WTC11 (cell line): ENCODE results near the gene THAP2. TPM values are rescaled to one million over a fixed set of nuclear protein-coding genes. Genes with fewer than 3 reads are reported as not detected.

ENCODE experiments used
- ATAC-seq: fragments of 200-7000 bp; cut with Tn5 transposase; 2 replicates; pipeline ENCODE4 v1.10.0; 2021; ENCODE audit warnings: mild to moderate bottlenecking, moderate library complexity
- CTCF ChIA-PET: fragments of 300-600 bp; sonication (Branson Sonifier 250); formaldehyde crosslinking; loops from one replicate; lab custom pipeline; 2021; ENCODE audit warnings: antibody characterized with exemption; lab: Charles Lee
- POLR2A ChIA-PET: fragments of 350-600 bp; sonication (Branson Sonifier 250); formaldehyde crosslinking; loops from one replicate; lab custom pipeline; 2021; ENCODE audit warnings: antibody characterized with exemption; lab: Charles Lee
- DNase-seq: peaks from one replicate; pipeline ENCODE4 v3.0.0; 2021; ENCODE audit warnings: low spot score
- H3K27ac Mint-ChIP-seq: 2 replicates; pipeline ENCODE4 v1.8.0; 2021; ENCODE audit warnings: mixed read lengths
- H3K27me3 Mint-ChIP-seq: 2 replicates; pipeline ENCODE4 v1.8.0; 2021; ENCODE audit warnings: low read depth, mild to moderate bottlenecking, moderate library complexity, mixed read lengths
- H3K36me3 Mint-ChIP-seq: 2 replicates; pipeline ENCODE4 v1.8.0; 2021; ENCODE audit warnings: mixed read lengths
- H3K4me1 Mint-ChIP-seq: 2 replicates; pipeline ENCODE4 v1.8.0; 2022; ENCODE audit warnings: mixed read lengths
- H3K4me3 Mint-ChIP-seq: 2 replicates; pipeline ENCODE4 v1.8.0; 2021; ENCODE audit warnings: mild to moderate bottlenecking, moderate library complexity, mixed read lengths
- H3K9me3 Mint-ChIP-seq: 2 replicates; pipeline ENCODE4 v1.8.0; 2021; ENCODE audit warnings: mixed read lengths
- FOXK1 ChIP-seq: sonication (generic); formaldehyde crosslinking; IDR thresholded peaks from 2 replicates; pipeline ENCODE4 v1.8.0; 2022; ENCODE audit warnings: mild to moderate bottlenecking, moderate library complexity, missing genetic modification reagents
- GABPB1 ChIP-seq: sonication (generic); formaldehyde crosslinking; IDR thresholded peaks from 2 replicates; pipeline ENCODE4 v1.8.1; 2023; ENCODE audit warnings: mild to moderate bottlenecking, missing genetic modification reagents
- JAZF1 ChIP-seq: fragments of 250-450 bp; sonication (Bioruptor Pico); IDR thresholded peaks from 2 replicates; pipeline ENCODE4 v1.9.0; 2021; ENCODE audit warnings: moderate library complexity, mild to moderate bottlenecking, inconsistent platforms
- MYBL2 ChIP-seq: sonication (generic); formaldehyde crosslinking; IDR thresholded peaks from 2 replicates; pipeline ENCODE4 v1.8.1; 2023; ENCODE audit warnings: mild to moderate bottlenecking, moderate library complexity, missing genetic modification reagents
- NFATC4 ChIP-seq: fragments of 250-450 bp; sonication (Bioruptor Pico); IDR thresholded peaks from 2 replicates; pipeline ENCODE4 v1.9.0; 2021; ENCODE audit warnings: mild to moderate bottlenecking
- NR3C1 ChIP-seq: sonication (generic); formaldehyde crosslinking; conservative IDR thresholded peaks from 2 replicates; pipeline ENCODE4 v1.8.1; 2023; ENCODE audit warnings: low read depth, mild to moderate bottlenecking, missing genetic modification reagents
- RORB ChIP-seq: fragments of 250-450 bp; sonication (Bioruptor Pico); IDR thresholded peaks from 2 replicates; pipeline ENCODE4 v1.9.0; 2021; ENCODE audit warnings: mild to moderate bottlenecking
- SMAD3 ChIP-seq: sonication (generic); formaldehyde crosslinking; IDR thresholded peaks from 2 replicates; pipeline ENCODE4 v1.8.0; 2022; ENCODE audit warnings: missing genetic modification reagents, mild to moderate bottlenecking, borderline replicate concordance
- SMAD4 ChIP-seq: sonication (generic); formaldehyde crosslinking; IDR thresholded peaks from 2 replicates; pipeline ENCODE4 v1.8.0; 2022; ENCODE audit warnings: mild to moderate bottlenecking, missing genetic modification reagents
- ZNF121 ChIP-seq: sonication (generic); formaldehyde crosslinking; IDR thresholded peaks from 2 replicates; pipeline ENCODE4 v1.8.0; 2023; ENCODE audit warnings: missing genetic modification reagents
- ZNF219 ChIP-seq: sonication (generic); formaldehyde crosslinking; IDR thresholded peaks from 2 replicates; pipeline ENCODE4 v1.8.0; 2023; ENCODE audit warnings: missing genetic modification reagents, mild to moderate bottlenecking, borderline replicate concordance
- ZNF317 ChIP-seq: sonication (generic); formaldehyde crosslinking; IDR thresholded peaks from 2 replicates; pipeline ENCODE4 v1.8.1; 2023; ENCODE audit warnings: low read depth, mild to moderate bottlenecking, moderate library complexity, missing genetic modification reagents, borderline replicate concordance
- total RNA-seq: library from RNA; stranded (reverse); gene quantifications from 3 replicates; pipeline ENCODE4 v1.2.3, GENCODE V29; 2021
- TF ChIP-seq, protein P1 (sequence below): fragments of 250-450 bp; sonication (Bioruptor Pico); conservative IDR thresholded peaks from 2 replicates; pipeline ENCODE4 v1.9.0; 2021; ENCODE audit warnings: mild to moderate bottlenecking
- TF ChIP-seq, protein P2 (sequence below): sonication (generic); formaldehyde crosslinking; IDR thresholded peaks from 2 replicates; pipeline ENCODE4 v1.8.1; 2023; ENCODE audit warnings: mild to moderate bottlenecking, moderate library complexity, missing genetic modification reagents
- TF ChIP-seq, protein P3 (sequence below): sonication (generic); formaldehyde crosslinking; IDR thresholded peaks from 2 replicates; pipeline ENCODE4 v1.8.0; 2022; ENCODE audit warnings: missing genetic modification reagents
- TF ChIP-seq, protein P4 (sequence below): sonication (generic); formaldehyde crosslinking; IDR thresholded peaks from 2 replicates; pipeline ENCODE4 v1.8.0; 2023; ENCODE audit warnings: mild to moderate bottlenecking, missing genetic modification reagents
- TF ChIP-seq, protein P5 (sequence below): fragments of 250-450 bp; sonication (Bioruptor Pico); IDR thresholded peaks from 2 replicates; pipeline ENCODE4 v1.9.0; 2021; ENCODE audit warnings: mild to moderate bottlenecking
- TF ChIP-seq, protein P6 (sequence below): sonication (generic); formaldehyde crosslinking; IDR thresholded peaks from 2 replicates; pipeline ENCODE4 v1.8.0; 2022; ENCODE audit warnings: mild to moderate bottlenecking, missing genetic modification reagents
- TF ChIP-seq, protein P7 (sequence below): sonication (generic); formaldehyde crosslinking; IDR thresholded peaks from 2 replicates; pipeline ENCODE4 v1.8.0; 2022; ENCODE audit warnings: mild to moderate bottlenecking, missing genetic modification reagents

Gene THAP2
- total RNA-seq, 1 experiment from 2014 or later = 6.4 TPM

DNA sequence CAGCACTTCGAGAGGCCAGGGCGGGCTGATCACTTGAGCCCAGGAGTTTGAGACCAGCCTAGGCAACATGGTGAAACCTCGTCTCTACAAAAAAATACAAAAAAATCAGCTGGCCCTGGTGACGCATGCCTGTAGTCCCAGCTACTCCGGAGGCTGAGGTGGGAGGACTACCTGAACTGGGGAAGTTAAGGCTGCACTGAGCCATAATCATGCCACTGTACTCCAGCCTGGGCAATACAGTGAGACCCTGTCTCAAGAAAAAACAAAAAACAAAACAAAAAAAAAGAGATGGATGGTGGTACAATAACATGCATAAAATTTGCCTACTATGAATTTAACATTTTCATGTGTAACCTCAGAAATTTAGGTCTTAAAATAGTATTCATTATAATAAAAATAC, 2.2 kb downstream of the THAP2 start:
- no peaks in the 10 kb centered on the region for H3K9me3 Mint-ChIP-seq
- CTCF ChIA-PET = no interaction called here
- no peaks in the 10 kb centered on the region for H3K27me3 Mint-ChIP-seq
- no peak overlapping the region for H3K27ac Mint-ChIP-seq
- TF ChIP-seq ZNF121 (CRISPR knock-in tag) (peak; percentile 65), ZNF219 (CRISPR knock-in tag) (no peak)
- TF ChIP-seq, all 79 proteins: peak for 1
- peaks cover 16% of the 10 kb centered on the region for H3K4me1 Mint-ChIP-seq
- no peak for ATAC-seq
- DNase-seq = no peak
- H3K4me3 Mint-ChIP-seq = no peak overlapping the region
- POLR2A ChIA-PET = no interaction called here
- H3K36me3 Mint-ChIP-seq = peaks cover 8% of the 10 kb centered on the region

DNA sequence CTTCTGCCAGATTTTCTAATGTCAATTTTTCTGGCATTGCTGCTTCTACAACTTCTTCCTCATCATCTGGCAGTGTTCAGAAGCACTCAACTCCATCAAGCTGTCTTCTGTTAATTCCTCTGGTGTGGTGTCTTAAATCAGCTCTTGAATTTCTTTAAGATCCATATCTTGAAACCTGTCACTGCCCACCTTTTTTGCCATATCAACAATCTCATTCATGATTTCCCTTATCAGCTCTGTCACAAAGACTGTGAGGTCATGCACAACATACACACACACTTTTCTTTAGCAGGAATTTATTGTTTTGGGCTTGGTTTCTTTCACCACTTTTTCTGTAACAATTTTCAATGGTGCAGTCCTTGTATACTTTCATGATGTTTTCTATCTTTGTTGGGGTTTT, 7.2 kb downstream of the THAP2 start:
- ATAC-seq = no peak
- Mint-ChIP-seq H3K4me3 (no peak overlapping the region), H3K4me1 (peaks cover 3% of the 10 kb centered on the region; the same call in 1 of the 2 replicates), H3K36me3 (peaks cover 4% of the 10 kb centered on the region), H3K9me3 (no peaks in the 10 kb centered on the region), H3K27ac (no peak overlapping the region), H3K27me3 (no peaks in the 10 kb centered on the region)
- ChIA-PET CTCF (no interaction called here), POLR2A (no interaction called here)
- TF ChIP-seq, protein P1, sequence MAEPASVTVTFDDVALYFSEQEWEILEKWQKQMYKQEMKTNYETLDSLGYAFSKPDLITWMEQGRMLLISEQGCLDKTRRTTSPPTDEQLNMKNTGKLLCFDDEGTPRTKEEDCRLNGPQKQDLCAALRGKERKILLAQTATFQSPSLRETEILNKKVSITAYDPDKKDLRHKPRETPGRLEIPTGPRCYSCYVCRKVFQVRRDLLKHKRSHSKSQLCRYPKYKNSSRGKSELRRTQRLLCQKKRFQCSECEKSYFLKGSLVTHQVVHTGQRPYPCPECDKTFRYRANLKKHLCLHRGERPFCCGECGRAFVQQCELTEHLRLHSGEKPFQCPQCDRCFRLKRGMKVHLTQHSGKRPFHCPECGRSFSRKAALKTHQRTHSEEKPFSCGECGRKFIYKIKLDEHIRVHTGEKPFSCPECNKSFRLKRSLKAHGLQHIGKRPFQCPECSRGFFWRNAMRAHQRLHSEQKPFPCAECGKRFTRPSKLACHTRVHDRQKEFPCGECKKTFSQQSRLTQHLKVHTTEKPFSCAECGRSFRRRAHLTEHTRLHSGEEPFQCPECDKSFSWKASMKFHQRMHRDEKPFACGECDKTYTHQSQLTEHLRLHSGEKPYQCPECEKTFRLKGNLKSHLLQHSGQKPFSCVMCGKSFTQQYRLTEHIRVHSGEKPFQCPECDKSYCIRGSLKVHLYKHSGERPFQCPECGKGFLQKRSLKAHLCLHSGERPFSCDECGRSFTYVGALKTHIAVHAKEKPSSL (CRISPR knock-in tag) = no peak
- TF ChIP-seq, protein P2, sequence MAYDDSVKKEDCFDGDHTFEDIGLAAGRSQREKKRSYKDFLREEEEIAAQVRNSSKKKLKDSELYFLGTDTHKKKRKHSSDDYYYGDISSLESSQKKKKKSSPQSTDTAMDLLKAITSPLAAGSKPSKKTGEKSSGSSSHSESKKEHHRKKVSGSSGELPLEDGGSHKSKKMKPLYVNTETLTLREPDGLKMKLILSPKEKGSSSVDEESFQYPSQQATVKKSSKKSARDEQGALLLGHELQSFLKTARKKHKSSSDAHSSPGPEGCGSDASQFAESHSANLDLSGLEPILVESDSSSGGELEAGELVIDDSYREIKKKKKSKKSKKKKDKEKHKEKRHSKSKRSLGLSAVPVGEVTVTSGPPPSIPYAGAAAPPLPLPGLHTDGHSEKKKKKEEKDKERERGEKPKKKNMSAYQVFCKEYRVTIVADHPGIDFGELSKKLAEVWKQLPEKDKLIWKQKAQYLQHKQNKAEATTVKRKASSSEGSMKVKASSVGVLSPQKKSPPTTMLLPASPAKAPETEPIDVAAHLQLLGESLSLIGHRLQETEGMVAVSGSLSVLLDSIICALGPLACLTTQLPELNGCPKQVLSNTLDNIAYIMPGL = no peak
- TF ChIP-seq, protein P3, sequence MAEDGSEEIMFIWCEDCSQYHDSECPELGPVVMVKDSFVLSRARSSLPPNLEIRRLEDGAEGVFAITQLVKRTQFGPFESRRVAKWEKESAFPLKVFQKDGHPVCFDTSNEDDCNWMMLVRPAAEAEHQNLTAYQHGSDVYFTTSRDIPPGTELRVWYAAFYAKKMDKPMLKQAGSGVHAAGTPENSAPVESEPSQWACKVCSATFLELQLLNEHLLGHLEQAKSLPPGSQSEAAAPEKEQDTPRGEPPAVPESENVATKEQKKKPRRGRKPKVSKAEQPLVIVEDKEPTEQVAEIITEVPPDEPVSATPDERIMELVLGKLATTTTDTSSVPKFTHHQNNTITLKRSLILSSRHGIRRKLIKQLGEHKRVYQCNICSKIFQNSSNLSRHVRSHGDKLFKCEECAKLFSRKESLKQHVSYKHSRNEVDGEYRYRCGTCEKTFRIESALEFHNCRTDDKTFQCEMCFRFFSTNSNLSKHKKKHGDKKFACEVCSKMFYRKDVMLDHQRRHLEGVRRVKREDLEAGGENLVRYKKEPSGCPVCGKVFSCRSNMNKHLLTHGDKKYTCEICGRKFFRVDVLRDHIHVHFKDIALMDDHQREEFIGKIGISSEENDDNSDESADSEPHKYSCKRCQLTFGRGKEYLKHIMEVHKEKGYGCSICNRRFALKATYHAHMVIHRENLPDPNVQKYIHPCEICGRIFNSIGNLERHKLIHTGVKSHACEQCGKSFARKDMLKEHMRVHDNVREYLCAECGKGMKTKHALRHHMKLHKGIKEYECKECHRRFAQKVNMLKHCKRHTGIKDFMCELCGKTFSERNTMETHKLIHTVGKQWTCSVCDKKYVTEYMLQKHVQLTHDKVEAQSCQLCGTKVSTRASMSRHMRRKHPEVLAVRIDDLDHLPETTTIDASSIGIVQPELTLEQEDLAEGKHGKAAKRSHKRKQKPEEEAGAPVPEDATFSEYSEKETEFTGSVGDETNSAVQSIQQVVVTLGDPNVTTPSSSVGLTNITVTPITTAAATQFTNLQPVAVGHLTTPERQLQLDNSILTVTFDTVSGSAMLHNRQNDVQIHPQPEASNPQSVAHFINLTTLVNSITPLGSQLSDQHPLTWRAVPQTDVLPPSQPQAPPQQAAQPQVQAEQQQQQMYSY = no peak
- TF ChIP-seq SMAD4 (CRISPR knock-in tag) (no peak), FOXK1 (CRISPR knock-in tag) (no peak), RORB (no peak), SMAD3 (CRISPR knock-in tag) (no peak), GABPB1 (CRISPR knock-in tag) (no peak), JAZF1 (CRISPR knock-in tag) (no peak), NFATC4 (CRISPR knock-in tag) (no peak), ZNF317 (CRISPR knock-in tag) (no peak), MYBL2 (CRISPR knock-in tag) (no peak), NR3C1 (CRISPR knock-in tag) (no peak)
- TF ChIP-seq, protein P4, sequence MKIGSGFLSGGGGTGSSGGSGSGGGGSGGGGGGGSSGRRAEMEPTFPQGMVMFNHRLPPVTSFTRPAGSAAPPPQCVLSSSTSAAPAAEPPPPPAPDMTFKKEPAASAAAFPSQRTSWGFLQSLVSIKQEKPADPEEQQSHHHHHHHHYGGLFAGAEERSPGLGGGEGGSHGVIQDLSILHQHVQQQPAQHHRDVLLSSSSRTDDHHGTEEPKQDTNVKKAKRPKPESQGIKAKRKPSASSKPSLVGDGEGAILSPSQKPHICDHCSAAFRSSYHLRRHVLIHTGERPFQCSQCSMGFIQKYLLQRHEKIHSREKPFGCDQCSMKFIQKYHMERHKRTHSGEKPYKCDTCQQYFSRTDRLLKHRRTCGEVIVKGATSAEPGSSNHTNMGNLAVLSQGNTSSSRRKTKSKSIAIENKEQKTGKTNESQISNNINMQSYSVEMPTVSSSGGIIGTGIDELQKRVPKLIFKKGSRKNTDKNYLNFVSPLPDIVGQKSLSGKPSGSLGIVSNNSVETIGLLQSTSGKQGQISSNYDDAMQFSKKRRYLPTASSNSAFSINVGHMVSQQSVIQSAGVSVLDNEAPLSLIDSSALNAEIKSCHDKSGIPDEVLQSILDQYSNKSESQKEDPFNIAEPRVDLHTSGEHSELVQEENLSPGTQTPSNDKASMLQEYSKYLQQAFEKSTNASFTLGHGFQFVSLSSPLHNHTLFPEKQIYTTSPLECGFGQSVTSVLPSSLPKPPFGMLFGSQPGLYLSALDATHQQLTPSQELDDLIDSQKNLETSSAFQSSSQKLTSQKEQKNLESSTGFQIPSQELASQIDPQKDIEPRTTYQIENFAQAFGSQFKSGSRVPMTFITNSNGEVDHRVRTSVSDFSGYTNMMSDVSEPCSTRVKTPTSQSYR = no peak
- TF ChIP-seq, protein P5, sequence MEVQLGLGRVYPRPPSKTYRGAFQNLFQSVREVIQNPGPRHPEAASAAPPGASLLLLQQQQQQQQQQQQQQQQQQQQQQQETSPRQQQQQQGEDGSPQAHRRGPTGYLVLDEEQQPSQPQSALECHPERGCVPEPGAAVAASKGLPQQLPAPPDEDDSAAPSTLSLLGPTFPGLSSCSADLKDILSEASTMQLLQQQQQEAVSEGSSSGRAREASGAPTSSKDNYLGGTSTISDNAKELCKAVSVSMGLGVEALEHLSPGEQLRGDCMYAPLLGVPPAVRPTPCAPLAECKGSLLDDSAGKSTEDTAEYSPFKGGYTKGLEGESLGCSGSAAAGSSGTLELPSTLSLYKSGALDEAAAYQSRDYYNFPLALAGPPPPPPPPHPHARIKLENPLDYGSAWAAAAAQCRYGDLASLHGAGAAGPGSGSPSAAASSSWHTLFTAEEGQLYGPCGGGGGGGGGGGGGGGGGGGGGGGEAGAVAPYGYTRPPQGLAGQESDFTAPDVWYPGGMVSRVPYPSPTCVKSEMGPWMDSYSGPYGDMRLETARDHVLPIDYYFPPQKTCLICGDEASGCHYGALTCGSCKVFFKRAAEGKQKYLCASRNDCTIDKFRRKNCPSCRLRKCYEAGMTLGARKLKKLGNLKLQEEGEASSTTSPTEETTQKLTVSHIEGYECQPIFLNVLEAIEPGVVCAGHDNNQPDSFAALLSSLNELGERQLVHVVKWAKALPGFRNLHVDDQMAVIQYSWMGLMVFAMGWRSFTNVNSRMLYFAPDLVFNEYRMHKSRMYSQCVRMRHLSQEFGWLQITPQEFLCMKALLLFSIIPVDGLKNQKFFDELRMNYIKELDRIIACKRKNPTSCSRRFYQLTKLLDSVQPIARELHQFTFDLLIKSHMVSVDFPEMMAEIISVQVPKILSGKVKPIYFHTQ (CRISPR knock-in tag) = no peak
- TF ChIP-seq, protein P6, sequence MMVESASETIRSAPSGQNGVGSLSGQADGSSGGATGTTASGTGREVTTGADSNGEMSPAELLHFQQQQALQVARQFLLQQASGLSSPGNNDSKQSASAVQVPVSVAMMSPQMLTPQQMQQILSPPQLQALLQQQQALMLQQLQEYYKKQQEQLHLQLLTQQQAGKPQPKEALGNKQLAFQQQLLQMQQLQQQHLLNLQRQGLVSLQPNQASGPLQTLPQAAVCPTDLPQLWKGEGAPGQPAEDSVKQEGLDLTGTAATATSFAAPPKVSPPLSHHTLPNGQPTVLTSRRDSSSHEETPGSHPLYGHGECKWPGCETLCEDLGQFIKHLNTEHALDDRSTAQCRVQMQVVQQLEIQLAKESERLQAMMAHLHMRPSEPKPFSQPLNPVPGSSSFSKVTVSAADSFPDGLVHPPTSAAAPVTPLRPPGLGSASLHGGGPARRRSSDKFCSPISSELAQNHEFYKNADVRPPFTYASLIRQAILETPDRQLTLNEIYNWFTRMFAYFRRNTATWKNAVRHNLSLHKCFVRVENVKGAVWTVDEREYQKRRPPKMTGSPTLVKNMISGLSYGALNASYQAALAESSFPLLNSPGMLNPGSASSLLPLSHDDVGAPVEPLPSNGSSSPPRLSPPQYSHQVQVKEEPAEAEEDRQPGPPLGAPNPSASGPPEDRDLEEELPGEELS (CRISPR knock-in tag) = no peak
- TF ChIP-seq, protein P7, sequence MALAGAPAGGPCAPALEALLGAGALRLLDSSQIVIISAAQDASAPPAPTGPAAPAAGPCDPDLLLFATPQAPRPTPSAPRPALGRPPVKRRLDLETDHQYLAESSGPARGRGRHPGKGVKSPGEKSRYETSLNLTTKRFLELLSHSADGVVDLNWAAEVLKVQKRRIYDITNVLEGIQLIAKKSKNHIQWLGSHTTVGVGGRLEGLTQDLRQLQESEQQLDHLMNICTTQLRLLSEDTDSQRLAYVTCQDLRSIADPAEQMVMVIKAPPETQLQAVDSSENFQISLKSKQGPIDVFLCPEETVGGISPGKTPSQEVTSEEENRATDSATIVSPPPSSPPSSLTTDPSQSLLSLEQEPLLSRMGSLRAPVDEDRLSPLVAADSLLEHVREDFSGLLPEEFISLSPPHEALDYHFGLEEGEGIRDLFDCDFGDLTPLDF (CRISPR knock-in tag) = no peak
- no peak for DNase-seq
